Upper lobe of left lung (tissue), 4 donors: ENCODE measurements around the gene C1orf146.

Experiments used
- EP300 ChIP-seq, 4 donors: sonication (generic); formaldehyde crosslinking; IDR thresholded peaks; one replicate each; pipeline ENCODE4 v1.5.1; 2017; ENCODE audit warnings: antibody characterized with exemption in 4 of 4, control low read depth in 2 of 4
- POLR2A ChIP-seq, 4 donors: fragments of 450-650 bp; IDR thresholded peaks; one replicate each; pipeline ENCODE4 v1.5.1; 2016 to 2017; ENCODE audit warnings: antibody characterized with exemption in 4 of 4, mild to moderate bottlenecking in 2 of 4
- TF ChIP-seq, protein P1 (sequence below), 6 experiments: fragments of 450-650 bp in 4 of 6; fragments of 200-600 bp in 2 of 6; sonication (generic) in 2 of 6; IDR thresholded peaks; one replicate each; pipeline ENCODE4 v1.5.1; 2016 to 2019; ENCODE audit warnings: antibody characterized with exemption in 6 of 6

DNA sequence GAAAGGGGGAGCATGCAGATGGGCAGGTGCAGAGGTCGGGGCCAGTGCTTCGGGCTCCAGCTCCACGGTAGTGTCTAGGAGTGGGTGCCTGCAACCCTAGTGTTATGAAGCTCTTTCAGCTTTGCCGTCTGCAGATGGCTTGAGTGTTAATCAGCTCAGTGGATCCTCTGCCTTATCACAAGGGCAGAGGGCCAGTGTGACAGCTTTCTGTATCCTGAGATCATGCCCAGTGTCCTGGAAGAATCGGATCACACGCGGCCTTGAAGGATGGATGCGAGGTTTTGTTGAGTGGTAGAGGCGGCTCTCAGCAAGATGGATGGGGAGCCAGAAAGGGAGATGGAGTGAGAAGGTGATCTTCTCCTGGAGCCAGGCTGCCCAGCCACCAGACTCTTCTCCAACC lies 25.5 kb upstream of the C1orf146 start:
- TF ChIP-seq, protein P1, sequence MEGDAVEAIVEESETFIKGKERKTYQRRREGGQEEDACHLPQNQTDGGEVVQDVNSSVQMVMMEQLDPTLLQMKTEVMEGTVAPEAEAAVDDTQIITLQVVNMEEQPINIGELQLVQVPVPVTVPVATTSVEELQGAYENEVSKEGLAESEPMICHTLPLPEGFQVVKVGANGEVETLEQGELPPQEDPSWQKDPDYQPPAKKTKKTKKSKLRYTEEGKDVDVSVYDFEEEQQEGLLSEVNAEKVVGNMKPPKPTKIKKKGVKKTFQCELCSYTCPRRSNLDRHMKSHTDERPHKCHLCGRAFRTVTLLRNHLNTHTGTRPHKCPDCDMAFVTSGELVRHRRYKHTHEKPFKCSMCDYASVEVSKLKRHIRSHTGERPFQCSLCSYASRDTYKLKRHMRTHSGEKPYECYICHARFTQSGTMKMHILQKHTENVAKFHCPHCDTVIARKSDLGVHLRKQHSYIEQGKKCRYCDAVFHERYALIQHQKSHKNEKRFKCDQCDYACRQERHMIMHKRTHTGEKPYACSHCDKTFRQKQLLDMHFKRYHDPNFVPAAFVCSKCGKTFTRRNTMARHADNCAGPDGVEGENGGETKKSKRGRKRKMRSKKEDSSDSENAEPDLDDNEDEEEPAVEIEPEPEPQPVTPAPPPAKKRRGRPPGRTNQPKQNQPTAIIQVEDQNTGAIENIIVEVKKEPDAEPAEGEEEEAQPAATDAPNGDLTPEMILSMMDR (IDR thresholded peaks at IDR 0.05): no peak
- TF ChIP-seq EP300 (IDR thresholded peaks at IDR 0.05) (no peak), POLR2A (IDR thresholded peaks at IDR 0.05) (no peak)
